ENCODE results near the gene UBE2E1.

DNA sequence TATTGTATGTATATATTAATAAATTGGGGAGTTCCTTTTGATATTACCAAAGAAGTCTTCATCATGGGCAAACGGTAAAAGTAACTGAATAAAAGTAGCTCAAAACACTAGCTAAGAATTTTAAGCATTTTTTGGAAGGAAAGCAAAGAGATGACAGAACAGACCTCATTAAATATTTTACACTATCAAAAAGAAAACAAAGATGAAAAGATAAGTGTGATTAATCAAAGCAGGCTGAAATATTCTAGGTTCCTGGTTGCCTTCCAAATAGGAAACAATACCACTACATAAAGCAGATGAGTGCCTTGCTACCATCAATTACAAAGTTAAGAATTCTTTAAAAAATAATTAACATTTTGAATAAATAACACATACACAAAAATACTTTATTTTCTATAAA lies 107.4 kb downstream of the UBE2E1 start:
- TF ChIP-seq EZH2phosphoT487 (IDR thresholded peaks at IDR 0.05; ENCODE audit: insufficient read depth, low read depth): no peak
- no peak for TF ChIP-seq EZH2 (IDR thresholded peaks at IDR 0.05; ENCODE audit: insufficient read depth, poor library complexity, severe bottlenecking)

Measured in GM23248 (cell line).